Gastrocnemius medialis (tissue), 4 donors: ENCODE results near the gene GPR82. TPM values are rescaled to one million over a fixed set of nuclear protein-coding genes. Genes with fewer than 3 reads are reported as not detected.

Experiments
- ATAC-seq, 2 donors: fragments of 150-250 bp; one replicate each; pipeline ENCODE4 v1.9.1; 2016
- DNase-seq, 2 donors: peaks; one replicate each; pipeline ENCODE4 v3.0.0-alpha.2; 2019
- H3K27ac ChIP-seq, 4 donors: fragments of 200-600 bp; sonication (generic); 1 replicate in 1 of 4; 2 replicates in 3 of 4; pipeline ENCODE4 v1.5.1; 2016 to 2018; ENCODE audit warnings: mild to moderate bottlenecking in 2 of 4, moderate library complexity in 1 of 4
- H3K27me3 ChIP-seq, 3 donors: fragments of 200-600 bp; sonication (generic) in 2 of 3; 1 replicate in 1 of 3; 2 replicates in 2 of 3; pipeline versions ENCODE4 v1.5.1 to v1.6.0; 2016 to 2019; ENCODE audit warnings: mild to moderate bottlenecking in 1 of 3, moderate library complexity in 1 of 3
- H3K36me3 ChIP-seq, 2 donors: fragments of 200-600 bp; sonication (generic) in 1 of 2; one replicate each; pipeline ENCODE4 v1.5.1; 2017 to 2018
- H3K4me1 ChIP-seq, 2 donors: fragments of 200-600 bp; sonication (generic) in 1 of 2; one replicate each; pipeline ENCODE4 v1.5.1; 2016 to 2017; ENCODE audit warnings: mild to moderate bottlenecking in 2 of 2
- H3K4me3 ChIP-seq, 4 donors: fragments of 200-600 bp; sonication (generic) in 3 of 4; 1 replicate in 1 of 4; 2 replicates in 3 of 4; pipeline ENCODE4 v1.5.1; 2016 to 2019; ENCODE audit warnings: mild to moderate bottlenecking in 2 of 4
- H3K9me3 ChIP-seq, 3 donors: fragments of 200-600 bp; sonication (generic) in 2 of 3; 1 replicate in 1 of 3; 2 replicates in 2 of 3; pipeline ENCODE4 v1.5.1; 2016 to 2019
- POLR2A ChIP-seq, 2 donors: fragments of 450-650 bp; IDR thresholded peaks; one replicate each; pipeline ENCODE4 v1.6.1; 2017; ENCODE audit warnings: antibody characterized with exemption in 2 of 2, mild to moderate bottlenecking in 2 of 2, moderate library complexity in 2 of 2
- in situ Hi-C, 4 donors: fragments of 200-750 bp; cut with MboI; loops; one replicate each; pipeline versions ENCODE4 v1.15.0 to v1.8.0; 2017; ENCODE audit warnings: low sequenced_read_pairs in 4 of 4
- intact Hi-C: fragments of 100-400 bp; cut with DNase I; formaldehyde crosslinking; loops from one replicate; pipeline ENCODE4 v1.15.1; 2023; ENCODE audit warnings: low total_unique reads
- total RNA-seq, 4 donors: library from RNA; depleted of rRNA; stranded (reverse); fragments of >200 nt; gene quantifications; one replicate each; pipeline versions ENCODE4 v1.1.0 to v1.2.3, GENCODE V29; 2016
- TF ChIP-seq, protein P1 (sequence below), 5 experiments: fragments of 450-650 bp in 3 of 5; fragments of 200-600 bp in 2 of 5; sonication (generic) in 2 of 5; IDR thresholded peaks in 4 of 5; conservative IDR thresholded peaks in 1 of 5; 1 replicate in 4 of 5; 2 replicates in 1 of 5; pipeline ENCODE4 v1.5.1; 2016 to 2019; ENCODE audit warnings: antibody characterized with exemption in 5 of 5, mild to moderate bottlenecking in 3 of 5, moderate library complexity in 3 of 5

GPR82 gene
- total RNA-seq, 4 donors from 2014 or later: not detected

DNA sequence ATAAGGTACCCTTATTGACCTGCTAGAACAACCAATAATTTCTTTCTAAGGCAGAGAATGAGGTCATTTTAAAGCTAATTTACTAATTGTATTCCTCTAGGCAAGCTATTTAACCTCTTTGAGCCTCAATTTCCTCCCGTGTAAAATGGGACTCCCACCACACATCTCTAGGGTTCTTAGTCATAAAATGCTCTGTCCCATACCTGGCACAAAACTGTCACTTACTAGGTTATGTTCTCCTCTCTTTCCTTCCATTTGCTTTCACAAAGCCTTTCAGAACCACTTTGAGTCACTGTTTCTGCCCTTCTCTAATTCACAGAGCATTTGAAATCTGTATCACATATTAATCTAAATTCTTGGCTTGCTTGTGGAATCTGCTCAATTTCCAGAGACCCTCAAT, 2.4 kb upstream of the GPR82 start:
- H3K4me3 ChIP-seq: no peak overlapping the region
- no peaks in the 10 kb centered on the region for H3K9me3 ChIP-seq
- ATAC-seq: no peak
- no peak overlapping the region for H3K27ac ChIP-seq
- TF ChIP-seq, protein P1, sequence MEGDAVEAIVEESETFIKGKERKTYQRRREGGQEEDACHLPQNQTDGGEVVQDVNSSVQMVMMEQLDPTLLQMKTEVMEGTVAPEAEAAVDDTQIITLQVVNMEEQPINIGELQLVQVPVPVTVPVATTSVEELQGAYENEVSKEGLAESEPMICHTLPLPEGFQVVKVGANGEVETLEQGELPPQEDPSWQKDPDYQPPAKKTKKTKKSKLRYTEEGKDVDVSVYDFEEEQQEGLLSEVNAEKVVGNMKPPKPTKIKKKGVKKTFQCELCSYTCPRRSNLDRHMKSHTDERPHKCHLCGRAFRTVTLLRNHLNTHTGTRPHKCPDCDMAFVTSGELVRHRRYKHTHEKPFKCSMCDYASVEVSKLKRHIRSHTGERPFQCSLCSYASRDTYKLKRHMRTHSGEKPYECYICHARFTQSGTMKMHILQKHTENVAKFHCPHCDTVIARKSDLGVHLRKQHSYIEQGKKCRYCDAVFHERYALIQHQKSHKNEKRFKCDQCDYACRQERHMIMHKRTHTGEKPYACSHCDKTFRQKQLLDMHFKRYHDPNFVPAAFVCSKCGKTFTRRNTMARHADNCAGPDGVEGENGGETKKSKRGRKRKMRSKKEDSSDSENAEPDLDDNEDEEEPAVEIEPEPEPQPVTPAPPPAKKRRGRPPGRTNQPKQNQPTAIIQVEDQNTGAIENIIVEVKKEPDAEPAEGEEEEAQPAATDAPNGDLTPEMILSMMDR (IDR thresholded peaks at IDR 0.05 in 4 of 5, conservative IDR thresholded peaks at IDR 0.05 in 1 of 5): no peak
- TF ChIP-seq POLR2A (IDR thresholded peaks at IDR 0.05): no peak
- intact Hi-C loops: no loop called here
- no peaks in the 10 kb centered on the region for H3K4me1 ChIP-seq
- H3K27me3 ChIP-seq: no peaks in the 10 kb centered on the region
- DNase-seq: no peak
- in situ Hi-C loops: no loop called here
- H3K36me3 ChIP-seq: no peaks in the 10 kb centered on the region

DNA sequence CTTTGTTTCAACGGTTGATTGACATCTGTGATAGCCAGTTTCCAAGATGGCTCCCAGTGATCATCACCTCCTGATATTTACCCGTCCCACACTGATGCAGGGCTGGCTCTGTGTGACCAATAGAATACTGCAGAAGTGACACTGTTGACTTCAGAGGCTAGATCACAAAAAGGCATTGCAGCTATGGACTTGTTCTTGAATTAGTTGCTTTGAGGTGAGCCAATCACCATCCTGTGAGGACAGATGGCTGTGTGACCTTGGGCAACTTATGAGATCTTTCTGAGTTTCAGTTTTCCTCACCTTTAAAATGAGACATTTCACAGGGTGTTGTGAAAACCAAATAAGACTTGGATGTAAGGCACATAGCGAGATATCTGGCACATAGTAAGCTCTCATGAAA, 1.8 kb upstream of the GPR82 start:
- in situ Hi-C loops: no loop called here
- H3K27ac ChIP-seq: no peak overlapping the region

DNA sequence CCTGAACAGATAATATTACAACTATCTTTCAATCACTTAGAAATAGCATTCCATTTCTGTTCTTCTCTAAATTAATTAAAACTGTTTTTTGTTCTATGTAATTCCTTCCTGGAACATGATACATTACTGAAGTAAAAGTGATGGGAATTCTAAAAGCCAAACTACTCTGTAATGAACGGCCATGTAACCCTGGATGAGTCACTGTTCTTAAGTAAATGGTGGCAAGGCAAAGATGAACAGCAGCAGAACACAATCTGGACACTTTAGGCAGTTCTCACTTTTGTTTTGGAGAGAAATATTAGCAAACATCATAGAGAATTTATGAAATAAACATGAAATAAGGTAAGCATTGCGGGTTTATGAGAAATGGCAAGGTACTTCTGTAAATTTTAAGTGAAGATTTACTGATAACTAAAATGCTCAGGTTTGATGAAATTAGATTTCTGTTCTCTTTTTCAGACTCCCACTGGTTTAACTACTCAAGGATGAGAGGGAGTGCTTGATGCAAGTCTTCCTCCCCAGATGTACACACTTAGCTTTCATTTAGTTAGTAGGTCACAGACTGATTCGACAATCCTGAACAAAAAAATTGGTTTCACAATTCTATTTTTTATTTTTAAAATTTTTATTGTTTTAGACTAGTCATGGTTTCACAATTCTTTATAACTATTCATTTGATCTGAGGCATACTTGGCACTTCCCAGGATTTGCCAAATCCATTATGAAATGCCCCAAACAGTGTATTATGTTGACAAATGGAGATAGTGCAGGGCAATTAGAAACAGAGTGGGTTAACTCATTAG, 964 bp upstream of the GPR82 start:
- in situ Hi-C loops (no loop called here), intact Hi-C loops (no loop called here)
- no peak overlapping the region for H3K27ac ChIP-seq
- H3K27me3 ChIP-seq: no peaks in the 10 kb centered on the region
- DNase-seq: no peak
- H3K4me3 ChIP-seq: no peak overlapping the region
- no peaks in the 10 kb centered on the region for H3K4me1 ChIP-seq
- ATAC-seq: no peak
- no peaks in the 10 kb centered on the region for H3K9me3 ChIP-seq
- no peak for TF ChIP-seq POLR2A (IDR thresholded peaks at IDR 0.05)
- TF ChIP-seq, protein P1 (IDR thresholded peaks at IDR 0.05 in 4 of 5, conservative IDR thresholded peaks at IDR 0.05 in 1 of 5): no peak
- H3K36me3 ChIP-seq: no peaks in the 10 kb centered on the region

More for the DNA sequence above, 1.8 kb upstream of the GPR82 start:
- TF ChIP-seq POLR2A (IDR thresholded peaks at IDR 0.05): no peak
- TF ChIP-seq, protein P1 (IDR thresholded peaks at IDR 0.05 in 4 of 5, conservative IDR thresholded peaks at IDR 0.05 in 1 of 5): no peak
- no peak for DNase-seq
- ATAC-seq: no peak
- intact Hi-C loops: no loop called here
- H3K27me3 ChIP-seq: no peaks in the 10 kb centered on the region
- H3K4me3 ChIP-seq: no peak overlapping the region
- H3K36me3 ChIP-seq: no peaks in the 10 kb centered on the region
- no peaks in the 10 kb centered on the region for H3K9me3 ChIP-seq
- H3K4me1 ChIP-seq: no peaks in the 10 kb centered on the region

DNA sequence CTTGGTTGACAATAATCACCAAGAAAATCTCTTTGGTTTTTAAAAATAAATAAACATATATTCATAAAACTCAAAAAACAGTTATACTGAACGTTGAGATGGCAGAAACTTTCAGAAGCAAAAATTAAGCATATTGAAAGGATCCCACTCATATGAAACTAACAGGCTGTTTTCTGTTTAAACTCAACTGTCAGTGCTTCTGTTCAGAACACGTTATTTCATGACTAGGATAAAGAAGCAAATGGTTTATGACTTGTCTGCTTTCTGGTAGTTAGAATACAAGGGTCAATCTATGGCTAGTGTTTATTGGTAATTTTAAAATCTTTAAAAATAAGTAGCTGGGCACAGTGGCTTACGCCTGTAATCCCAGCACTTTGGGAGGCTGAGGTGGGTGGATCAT, 4.1 kb downstream of the GPR82 start:
- TF ChIP-seq, protein P1 (IDR thresholded peaks at IDR 0.05 in 4 of 5, conservative IDR thresholded peaks at IDR 0.05 in 1 of 5): no peak
- TF ChIP-seq POLR2A (IDR thresholded peaks at IDR 0.05): no peak
- Histone ChIP-seq H3K27ac (no peak overlapping the region), H3K9me3 (no peaks in the 10 kb centered on the region), H3K4me3 (no peak overlapping the region), H3K27me3 (no peaks in the 10 kb centered on the region), H3K4me1 (no peaks in the 10 kb centered on the region), H3K36me3 (no peaks in the 10 kb centered on the region)
- in situ Hi-C loops: no loop called here
- ATAC-seq (no peak), DNase-seq (no peak)
- intact Hi-C loops: no loop called here
